ENCODE results near the gene SETD1B. TPM values are rescaled to one million over a fixed set of nuclear protein-coding genes. Genes with fewer than 3 reads are reported as not detected.

The SETD1B gene
- total RNA-seq, 6 experiments from 2014 or later = 3.7 to 20.0 (median 9.3) TPM

- ATAC-seq (no peak), DNase-seq (no peak)
- Histone ChIP-seq H3K36me3 (peaks cover 0 to 67% (median 30%) of the 10 kb centered on the region in 4 donors), H3K4me1 (no peaks in the 10 kb centered on the region), H3K27me3 (no peaks in the 10 kb centered on the region), H3K9me3 (no peaks in the 10 kb centered on the region), H3K4me3 (no peak overlapping the region), H3K27ac (no peak overlapping the region)
- 85% methylated on average over 7 of the region's 8 CpGs for WGBS (ENCODE audit: insufficient coverage, low coverage, low lambda C conversion rate, missing lambda C conversion rate)
- intact Hi-C loops (cut with DNase I) = no loop called here
- no peak for TF ChIP-seq POLR2A (IDR thresholded peaks at IDR 0.05)
- TF ChIP-seq CTCF (IDR thresholded peaks at IDR 0.05) = no peak
Observed at GRCh38 chr12:121828306-121828705, 24.5 kb downstream of the SETD1B start.

- WGBS (ENCODE audit: insufficient coverage, low coverage, low lambda C conversion rate, missing lambda C conversion rate) = 91% methylated on average over 8 of the region's 9 CpGs
- H3K36me3 ChIP-seq = peaks cover 0 to 61% (median 27%) of the 10 kb centered on the region in 4 donors
- ATAC-seq = no peak
Observed at GRCh38 chr12:121828826-121829225, 25.0 kb downstream of the SETD1B start.

GRCh38 chr12:121829250-121829918 is 25.6 kb downstream of the SETD1B start:
- Histone ChIP-seq H3K4me3 (no peak overlapping the region), H3K27me3 (no peaks in the 10 kb centered on the region), H3K36me3 (peaks cover 0 to 56% (median 24%) of the 10 kb centered on the region in 4 donors), H3K9me3 (no peaks in the 10 kb centered on the region), H3K27ac (no peak overlapping the region), H3K4me1 (no peaks in the 10 kb centered on the region)
- WGBS (ENCODE audit: insufficient coverage, low coverage, low lambda C conversion rate, missing lambda C conversion rate) = 65% methylated on average over 3 of the region's 7 CpGs
- DNase-seq = no peak
- ATAC-seq = no peak
- intact Hi-C loops (cut with DNase I) = no loop called here
- no peak for TF ChIP-seq POLR2A (IDR thresholded peaks at IDR 0.05)
- no peak for TF ChIP-seq CTCF (IDR thresholded peaks at IDR 0.05)

More at GRCh38 chr12:121828826-121829225, 25.0 kb downstream of the SETD1B start:
- DNase-seq = no peak
- H3K9me3 ChIP-seq = no peaks in the 10 kb centered on the region
- TF ChIP-seq POLR2A (IDR thresholded peaks at IDR 0.05) (no peak), CTCF (IDR thresholded peaks at IDR 0.05) (no peak)
- no peaks in the 10 kb centered on the region for H3K4me1 ChIP-seq
- no peaks in the 10 kb centered on the region for H3K27me3 ChIP-seq
- intact Hi-C loops (cut with DNase I) = no loop called here
- no peak overlapping the region for H3K4me3 ChIP-seq
- no peak overlapping the region for H3K27ac ChIP-seq

- H3K27ac ChIP-seq = no peak overlapping the region
Observed at GRCh38 chr12:121830134-121830533, 26.3 kb downstream of the SETD1B start.

More at GRCh38 chr12:121830134-121830533, 26.3 kb downstream of the SETD1B start:
- no peak for DNase-seq
- Histone ChIP-seq H3K36me3 (peaks cover 0 to 54% (median 21%) of the 10 kb centered on the region in 4 donors), H3K4me3 (no peak overlapping the region), H3K4me1 (no peaks in the 10 kb centered on the region), H3K9me3 (no peaks in the 10 kb centered on the region), H3K27me3 (no peaks in the 10 kb centered on the region)
- no peak for ATAC-seq
- intact Hi-C loops (cut with DNase I) = no loop called here
- 94% methylated on average over 4 of the region's 23 CpGs for whole genome bisulfite sequencing (ENCODE audit: insufficient coverage, low coverage, low lambda C conversion rate, missing lambda C conversion rate)
- TF ChIP-seq CTCF (IDR thresholded peaks at IDR 0.05) = no peak
- TF ChIP-seq POLR2A (IDR thresholded peaks at IDR 0.05) = no peak
